A549 (cell line): ENCODE data around the gene SLC34A2.

Source experiments
- CBX2 ChIP-seq: fragments of 200-600 bp; sonication (generic); IDR thresholded peaks from 2 replicates; pipeline ENCODE4 v1.6.1; 2016; ENCODE audit warnings: low read depth, mild to moderate bottlenecking, borderline replicate concordance
- CTCF ChIP-seq: fragments of >200 bp; sonication (Bioruptor Twin); formaldehyde crosslinking; IDR thresholded peaks from 3 replicates; pipeline ENCODE4 v1.5.1; 2016
- EHF ChIP-seq: fragments of 250-450 bp; sonication (Bioruptor Pico); IDR thresholded peaks from 2 replicates; pipeline ENCODE4 v1.5.0; 2020; ENCODE audit warnings: mild to moderate bottlenecking
- POLR2A ChIP-seq: IDR thresholded peaks from 2 replicates; pipeline ENCODE4 v1.6.1; 2012; ENCODE audit warnings: mild to moderate bottlenecking, low read length
- POLR2AphosphoS2 ChIP-seq: conservative IDR thresholded peaks from 2 replicates; pipeline ENCODE4 v1.6.1; 2012; ENCODE audit warnings: low read length, improper control_type of control experiment, inconsistent platforms
- RCOR1 ChIP-seq: fragments of 150-350 bp; IDR thresholded peaks from 2 replicates; pipeline ENCODE4 v1.6.1; 2014; ENCODE audit warnings: antibody characterized with exemption, low read length, low read depth
- SMC3 ChIP-seq: fragments of >200 bp; sonication (Bioruptor Twin); formaldehyde crosslinking; IDR thresholded peaks from 3 replicates; pipeline ENCODE4 v1.6.1; 2018; ENCODE audit warnings: inconsistent platforms

GRCh38 chr4:25666031-25666630 is 10.5 kb downstream of the SLC34A2 start:
- TF ChIP-seq RCOR1, result no peak
- no peak for TF ChIP-seq CTCF
- no peak for TF ChIP-seq SMC3
- no peak for TF ChIP-seq CBX2
- no peak for TF ChIP-seq EHF
- no peak for TF ChIP-seq POLR2A
- no peak for TF ChIP-seq POLR2AphosphoS2
